Astrocyte (in vitro differentiated cells and primary cell): ENCODE results near the gene ZCCHC2.

Experiments used
- CTCF ChIP-seq: IDR thresholded peaks from 2 replicates; pipeline ENCODE4 v1.5.1; 2011; ENCODE audit warnings: low read depth, mild to moderate bottlenecking, inconsistent platforms, low read length, moderate library complexity; ENCODE audit not compliant: insufficient read depth
- EZH2 ChIP-seq: IDR thresholded peaks from 2 replicates; pipeline ENCODE4 v1.6.1; 2012; ENCODE audit warnings: mild to moderate bottlenecking, low read length, inconsistent platforms; ENCODE audit not compliant: insufficient read depth

DNA sequence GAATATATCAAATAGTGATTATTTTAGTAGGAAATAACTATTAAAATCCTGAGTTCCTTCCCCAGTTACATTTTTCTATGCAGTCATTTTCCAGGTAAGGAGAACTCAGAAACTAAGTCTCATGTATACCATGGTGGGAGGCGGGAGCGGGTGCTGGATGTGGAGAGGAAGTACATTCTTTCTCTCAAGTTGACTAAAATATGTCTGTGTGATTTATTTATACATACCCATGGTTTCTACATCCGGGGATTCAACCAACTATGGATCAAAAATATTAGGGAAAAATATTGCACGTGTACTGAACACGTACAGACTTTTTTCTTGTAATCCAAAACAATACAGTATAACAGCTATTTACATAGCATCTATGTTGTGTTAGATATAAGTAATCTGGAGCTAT is 6.8 kb downstream of the ZCCHC2 start:
- no peak for TF ChIP-seq CTCF
- TF ChIP-seq EZH2 = no peak
